Osteoblast (primary cell): Measurements from ENCODE around the gene SLC12A3. TPM values are rescaled to one million over a fixed set of nuclear protein-coding genes. Genes with fewer than 3 reads are reported as not detected.

ENCODE experiments used
- DNase-seq: peaks from one replicate; pipeline ENCODE4 v3.0.0; 2011; ENCODE audit warnings: low spot score, mixed read lengths; ENCODE audit not compliant: insufficient read length; ENCODE audit errors: missing footprints
- H2AFZ ChIP-seq: 2 replicates; pipeline ENCODE4 v1.6.0; 2011; ENCODE audit warnings: mild to moderate bottlenecking, low read length
- H3K27ac ChIP-seq: 2 replicates; pipeline ENCODE4 v1.5.1; 2011; ENCODE audit warnings: mild to moderate bottlenecking, low read depth, low read length, moderate library complexity
- H3K27me3 ChIP-seq: 2 replicates; pipeline ENCODE4 v1.6.0; 2012; ENCODE audit warnings: mild to moderate bottlenecking, control low read depth, inconsistent platforms, low read length, moderate library complexity; ENCODE audit not compliant: insufficient read depth
- H3K36me3 ChIP-seq: 2 replicates; pipeline ENCODE4 v1.5.1; 2011; ENCODE audit warnings: mild to moderate bottlenecking, low read length, control low read depth, moderate library complexity; ENCODE audit not compliant: insufficient read depth
- H3K4me1 ChIP-seq: 2 replicates; pipeline ENCODE4 v1.5.1; 2011; ENCODE audit warnings: mild to moderate bottlenecking, low read length, control low read depth, moderate library complexity; ENCODE audit not compliant: insufficient read depth
- H3K4me2 ChIP-seq: 2 replicates; pipeline ENCODE4 v1.6.0; 2011; ENCODE audit warnings: mild to moderate bottlenecking, low read length; ENCODE audit not compliant: insufficient read depth
- H3K4me3 ChIP-seq: fragments of 200-600 bp; sonication (generic); 3 replicates; pipeline ENCODE4 v1.5.1; 2012; ENCODE audit warnings: mild to moderate bottlenecking, low read length, inconsistent platforms; ENCODE audit not compliant: insufficient read depth
- H3K79me2 ChIP-seq: 2 replicates; pipeline ENCODE4 v1.6.0; 2012; ENCODE audit warnings: mild to moderate bottlenecking, low read length, control low read depth, inconsistent platforms; ENCODE audit not compliant: insufficient read depth
- H3K9me3 ChIP-seq: 2 replicates; pipeline ENCODE4 v1.5.1; 2011; ENCODE audit warnings: low read depth, low read length, control low read depth
- H4K20me1 ChIP-seq: 2 replicates; pipeline ENCODE4 v1.6.0; 2012; ENCODE audit warnings: mild to moderate bottlenecking, low read length, control low read depth; ENCODE audit not compliant: insufficient read depth
- CTCF ChIP-seq: IDR thresholded peaks from 2 replicates; pipeline ENCODE4 v1.5.1; 2011; ENCODE audit warnings: mild to moderate bottlenecking, low read depth, low read length, moderate library complexity; ENCODE audit errors: extremely low read depth
- total RNA-seq: library from RNA; depleted of rRNA; stranded (reverse); fragments of >200 nt; gene quantifications from 2 replicates; pipeline ENCODE4 v1.2.3, GENCODE V29; 2012

Gene SLC12A3
- total RNA-seq, 1 donor: not detected

GRCh38 chr16:56861092-56861610 lies 3.9 kb upstream of the SLC12A3 start:
- H4K20me1 ChIP-seq: no peaks in the 10 kb centered on the region
- no peak overlapping the region for H3K4me3 ChIP-seq
- no peak overlapping the region for H3K27ac ChIP-seq
- H3K4me1 ChIP-seq: no peaks in the 10 kb centered on the region
- no peak overlapping the region for H2AFZ ChIP-seq
- H3K9me3 ChIP-seq: no peaks in the 10 kb centered on the region
- no peak for DNase-seq
- no peaks in the 10 kb centered on the region for H3K36me3 ChIP-seq
- no peak for TF ChIP-seq CTCF
- H3K79me2 ChIP-seq: no peaks in the 10 kb centered on the region
- no peaks in the 10 kb centered on the region for H3K27me3 ChIP-seq
- no peak overlapping the region for H3K4me2 ChIP-seq

DNA sequence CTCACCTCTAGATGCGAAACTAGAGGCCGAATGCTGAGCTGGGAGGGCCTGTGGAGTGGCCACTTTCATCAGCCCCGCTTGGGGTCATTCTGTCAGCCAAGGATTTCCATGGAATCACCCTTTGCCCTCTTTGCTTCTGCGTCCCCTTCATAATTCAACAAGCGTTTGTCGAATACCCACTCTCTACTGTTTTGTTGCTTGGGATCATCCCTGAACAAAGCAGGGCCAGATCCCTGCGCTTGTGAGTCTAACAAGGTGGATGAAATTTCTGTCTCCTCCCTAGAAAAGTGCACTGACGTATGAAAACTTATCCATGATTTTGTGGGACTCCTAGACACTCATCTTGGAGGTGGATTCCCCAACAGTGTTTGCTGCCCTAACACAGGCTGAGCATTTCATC lies 3.3 kb upstream of the SLC12A3 start:
- H4K20me1 ChIP-seq: no peaks in the 10 kb centered on the region
- no peak for DNase-seq
- H3K4me1 ChIP-seq: no peaks in the 10 kb centered on the region
- no peak overlapping the region for H3K27ac ChIP-seq
- no peak for TF ChIP-seq CTCF
- no peaks in the 10 kb centered on the region for H3K27me3 ChIP-seq
- no peak overlapping the region for H2AFZ ChIP-seq
- H3K9me3 ChIP-seq: no peaks in the 10 kb centered on the region
- H3K36me3 ChIP-seq: no peaks in the 10 kb centered on the region
- no peak overlapping the region for H3K4me3 ChIP-seq
- no peak overlapping the region for H3K4me2 ChIP-seq
- H3K79me2 ChIP-seq: no peaks in the 10 kb centered on the region

DNA sequence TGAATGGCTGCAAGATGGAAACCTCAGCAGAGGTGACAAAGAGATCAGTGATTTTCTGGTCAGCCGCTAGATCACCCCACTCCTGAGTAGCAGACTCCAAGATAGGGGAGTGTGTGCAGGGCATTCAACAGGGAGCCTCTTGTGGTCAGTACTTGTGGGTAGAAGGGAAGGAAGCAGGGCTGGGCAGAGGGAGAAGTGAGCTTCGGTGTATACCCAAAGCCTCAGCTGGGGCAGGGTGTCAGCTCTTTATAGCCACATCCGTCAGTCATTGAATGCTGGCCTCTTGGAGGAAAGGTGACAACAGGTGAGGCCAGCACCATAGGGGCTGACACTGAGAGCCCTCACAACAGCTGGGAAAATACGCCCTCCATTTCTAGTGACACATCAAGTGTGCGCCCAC lies 2.2 kb upstream of the SLC12A3 start:
- Histone ChIP-seq H3K79me2 (no peaks in the 10 kb centered on the region), H3K9me3 (no peaks in the 10 kb centered on the region), H3K36me3 (no peaks in the 10 kb centered on the region), H3K27ac (no peak overlapping the region), H3K4me3 (no peak overlapping the region), H4K20me1 (no peaks in the 10 kb centered on the region), H3K27me3 (no peaks in the 10 kb centered on the region), H3K4me2 (no peak overlapping the region), H2AFZ (no peak overlapping the region), H3K4me1 (no peaks in the 10 kb centered on the region)
- TF ChIP-seq CTCF: no peak
- no peak for DNase-seq

DNA sequence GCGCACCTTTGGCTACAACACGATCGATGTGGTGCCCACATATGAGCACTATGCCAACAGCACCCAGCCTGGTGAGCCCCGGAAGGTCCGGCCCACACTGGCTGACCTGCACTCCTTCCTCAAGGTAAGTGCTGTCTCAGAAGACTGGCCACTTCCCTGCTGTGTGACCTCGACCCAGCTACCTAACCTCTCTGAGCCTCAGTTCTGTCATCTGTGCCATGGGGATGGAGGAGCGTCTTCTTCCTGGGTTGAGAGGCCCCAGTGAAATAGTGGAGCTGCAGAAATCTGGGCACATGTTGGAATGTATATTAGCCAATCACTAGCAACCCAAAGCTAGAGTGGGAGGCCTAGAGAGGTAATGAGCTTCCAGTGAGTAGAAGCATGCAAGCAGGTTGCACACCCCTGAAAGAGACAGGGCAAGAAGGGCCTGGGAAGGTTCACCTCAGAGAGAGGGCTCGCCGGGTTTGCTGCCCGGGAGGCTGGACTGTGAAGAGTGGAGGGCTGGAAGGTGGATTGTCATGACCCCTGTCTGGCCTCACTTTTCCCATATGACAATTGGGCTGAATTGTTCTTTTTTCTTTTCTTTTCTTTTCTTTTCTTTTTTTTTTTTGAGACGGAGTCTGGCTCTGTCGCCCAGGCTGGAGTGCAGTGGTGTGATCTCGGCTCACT lies 521 bp downstream of the SLC12A3 start:
- Histone ChIP-seq H3K9me3 (no peaks in the 10 kb centered on the region), H3K4me3 (no peak overlapping the region), H3K27me3 (no peaks in the 10 kb centered on the region), H3K4me2 (no peak overlapping the region), H4K20me1 (no peaks in the 10 kb centered on the region), H3K4me1 (no peaks in the 10 kb centered on the region), H3K79me2 (no peaks in the 10 kb centered on the region), H3K27ac (no peak overlapping the region), H3K36me3 (no peaks in the 10 kb centered on the region), H2AFZ (no peak overlapping the region)
- no peak for DNase-seq
- TF ChIP-seq CTCF: no peak
